HG03521 (cell line): ENCODE measurements around the gene COL4A1.

Source experiments
- ATAC-seq: cut with Tn5 transposase; IDR thresholded peaks from one replicate; pipeline ENCODE4 v1.9.1; 2021; ENCODE audit warnings: mild to moderate bottlenecking, moderate library complexity; ENCODE audit not compliant: unreplicated experiment

COL4A1 gene

GRCh38 chr13:110262508-110263291, 44.3 kb downstream of the COL4A1 start:
- no peak for ATAC-seq

GRCh38 chr13:110262082-110262436, 44.9 kb downstream of the COL4A1 start:
- no peak for ATAC-seq

GRCh38 chr13:110261166-110262081, 45.5 kb downstream of the COL4A1 start:
- no peak for ATAC-seq

- ATAC-seq = no peak
These were observed 47.3 kb downstream of the COL4A1 start for GRCh38 chr13:110259651-110260050.

- ATAC-seq = no peak
These were observed 47.9 kb downstream of the COL4A1 start for GRCh38 chr13:110258876-110259631.

GRCh38 chr13:110257408-110257807, 49.5 kb downstream of the COL4A1 start:
- ATAC-seq = no peak

GRCh38 chr13:110256126-110256905, 50.6 kb downstream of the COL4A1 start:
- ATAC-seq = no peak

GRCh38 chr13:110254751-110255553, 52.0 kb downstream of the COL4A1 start:
- ATAC-seq = no peak

GRCh38 chr13:110254151-110254679, 52.7 kb downstream of the COL4A1 start:
- ATAC-seq = no peak

- ATAC-seq = no peak
These were observed 55.7 kb downstream of the COL4A1 start for GRCh38 chr13:110251193-110251819.

- ATAC-seq = no peak
These were observed 56.6 kb downstream of the COL4A1 start for GRCh38 chr13:110250258-110250891.

- ATAC-seq = no peak
These were observed 57.6 kb downstream of the COL4A1 start for GRCh38 chr13:110249326-110249725.

- no peak for ATAC-seq
These were observed 58.4 kb downstream of the COL4A1 start for GRCh38 chr13:110248449-110249143.

GRCh38 chr13:110246530-110246929, 60.4 kb downstream of the COL4A1 start:
- ATAC-seq = no peak

GRCh38 chr13:110245416-110245899, 61.5 kb downstream of the COL4A1 start:
- no peak for ATAC-seq

GRCh38 chr13:110244976-110245375, 62.0 kb downstream of the COL4A1 start:
- ATAC-seq = no peak

- ATAC-seq = no peak
These were observed 62.7 kb downstream of the COL4A1 start for GRCh38 chr13:110244071-110244830.
